ENCODE data around the gene PIGU. TPM values are rescaled to one million over a fixed set of nuclear protein-coding genes. Genes with fewer than 3 reads are reported as not detected.

The PIGU gene
- total and polyA plus RNA-seq, 9 of the 15 experiments (the other 6 are each of a cell fraction or from before 2014, with no cell fraction given): 6.5 to 100 (median 28.1) TPM

DNA sequence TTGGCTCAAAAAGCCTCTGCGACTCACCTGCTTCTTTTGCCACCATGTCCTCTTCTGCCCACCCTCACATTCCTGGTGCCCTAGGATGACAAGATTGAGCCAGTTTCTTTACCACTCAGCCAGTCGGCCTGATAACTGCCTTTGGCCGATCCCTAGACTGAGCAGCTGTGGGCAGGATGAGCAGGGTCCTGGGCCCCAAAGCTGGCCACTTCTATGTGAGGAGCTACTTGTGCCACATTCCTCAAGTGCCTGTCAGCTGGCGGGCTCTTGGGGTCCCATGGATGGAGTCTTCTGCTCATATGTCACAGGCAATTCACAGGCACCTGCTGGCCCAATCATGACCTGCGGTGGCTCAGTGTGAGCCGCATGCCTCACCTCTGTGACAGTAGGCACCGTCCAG, 144.1 kb downstream of the PIGU start:
- Histone ChIP-seq H3K27ac (ENCODE audit: extremely low read depth, low read depth, low read length) (no peak overlapping the region), H3K4me3 (no peak overlapping the region), H3K9me3 (replicated peaks; ENCODE audit: control insufficient read depth, insufficient read depth, low read depth, low read length) (no peaks in the 10 kb centered on the region; the same call in 1 of the 2 replicates), H3K79me2 (ENCODE audit: control insufficient read depth, insufficient read depth, low read length) (peaks cover 4% of the 10 kb centered on the region; the same call in 1 of the 3 replicates), H3K4me1 (replicated peaks in 1 of 2; ENCODE audit: control insufficient read depth in 2 of 2, insufficient read depth in 2 of 2, low read length in 2 of 2) (peaks cover 0 to 3% of the 10 kb centered on the region in 2 experiments; a peak in 1 of 5 replicates), H3K9ac (ENCODE audit: insufficient read depth in 1 of 2, low read depth in 2 of 2, low read length in 2 of 2) (peak overlapping the region in 1 of 2 experiments; percentile 44; a peak in 2 of 4 replicates), H3K36me3 (ENCODE audit: control insufficient read depth, insufficient read depth, low read length) (peaks cover 76% of the 10 kb centered on the region), H3K27me3 (ENCODE audit: control insufficient read depth in 2 of 2, insufficient read depth in 2 of 2, low read length in 2 of 2) (no peaks in the 10 kb centered on the region), H4K20me1 (replicated peaks; ENCODE audit: control insufficient read depth, insufficient read depth, low read length) (peaks cover 3% of the 10 kb centered on the region; the same call in 1 of the 2 replicates), H3K9me1 (ENCODE audit: control insufficient read depth, insufficient read depth, low read length) (no peaks in the 10 kb centered on the region), H2AFZ (ENCODE audit: low read depth, low read length) (no peak overlapping the region), H3K4me2 (ENCODE audit: insufficient read depth, low read length) (no peak overlapping the region)
- in situ Hi-C loops (cut with MboI) (loop anchor here (10.0 kb wide), 1 partner anchor 172 kb away; the partner anchor contains the start of gene TP53INP2), intact Hi-C loops (cut with micrococcal nuclease) (no loop called here)
- 96% methylated on average over 7 of the region's 7 CpGs for WGBS (ENCODE audit: insufficient coverage, low coverage, missing lambda C conversion rate)
- ChIA-PET CTCF (ENCODE audit: low intra/inter-chr PET ratio) (no interaction called here), POLR2A (no interaction called here)
- no peak for TF ChIP-seq ZNF224 (CRISPR knock-in tag; IDR thresholded peaks at IDR 0.05)
- no peak for TF ChIP-seq CBX8 (IDR thresholded peaks at IDR 0.05; ENCODE audit: borderline replicate concordance, extremely low read depth, low read depth, low read length, poor library complexity, severe bottlenecking)
- BruUV-seq (replicated peaks): no TSS peak
- DNase-seq (ENCODE audit: extremely low read depth in 1 of 4, low spot score in 3 of 4): no peak
- FAIRE-seq: no peak
- ATAC-seq: no peak

DNA sequence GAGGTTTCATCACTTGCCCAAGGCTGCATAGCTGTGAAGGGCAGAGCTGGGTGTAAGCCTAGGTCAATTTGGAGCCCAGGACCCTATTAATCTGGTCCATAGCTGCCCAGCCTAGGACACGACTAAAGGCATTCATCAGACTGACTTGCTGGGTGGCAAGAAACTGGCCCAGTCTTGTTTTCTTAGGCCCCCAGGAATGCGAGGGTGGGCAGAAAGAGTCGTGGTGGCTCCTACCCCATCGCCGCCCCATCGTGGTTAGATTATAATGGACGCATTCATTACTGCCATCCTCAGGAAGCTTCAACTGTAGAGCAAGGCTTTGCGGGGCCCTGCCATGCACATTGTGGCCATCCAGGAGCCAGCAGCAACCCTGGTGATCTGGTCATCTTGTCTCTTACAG, 144.6 kb downstream of the PIGU start:
- CTCF ChIA-PET (ENCODE audit: low intra/inter-chr PET ratio): no interaction called here
- BruUV-seq (replicated peaks): no TSS peak
- H3K36me3 ChIP-seq (ENCODE audit: control insufficient read depth, insufficient read depth, low read length): peaks cover 77% of the 10 kb centered on the region
- ATAC-seq (no peak), DNase-seq (ENCODE audit: extremely low read depth in 1 of 4, low spot score in 3 of 4) (no peak), FAIRE-seq (no peak)
- TF ChIP-seq E4F1 (CRISPR knock-in tag; IDR thresholded peaks at IDR 0.05; ENCODE audit: borderline replicate concordance): no peak
- TF ChIP-seq STAG1 (CRISPR knock-in tag; IDR thresholded peaks at IDR 0.05; ENCODE audit: borderline replicate concordance): no peak
- TF ChIP-seq XRCC3 (IDR thresholded peaks at IDR 0.05): no peak
- TF ChIP-seq HNRNPLL (IDR thresholded peaks at IDR 0.05; ENCODE audit: low read depth, low read length, poor library complexity, severe bottlenecking): no peak
- no peak for TF ChIP-seq ZNF253 (CRISPR knock-in tag; conservative IDR thresholded peaks at IDR 0.05)
- TF ChIP-seq, protein P1, sequence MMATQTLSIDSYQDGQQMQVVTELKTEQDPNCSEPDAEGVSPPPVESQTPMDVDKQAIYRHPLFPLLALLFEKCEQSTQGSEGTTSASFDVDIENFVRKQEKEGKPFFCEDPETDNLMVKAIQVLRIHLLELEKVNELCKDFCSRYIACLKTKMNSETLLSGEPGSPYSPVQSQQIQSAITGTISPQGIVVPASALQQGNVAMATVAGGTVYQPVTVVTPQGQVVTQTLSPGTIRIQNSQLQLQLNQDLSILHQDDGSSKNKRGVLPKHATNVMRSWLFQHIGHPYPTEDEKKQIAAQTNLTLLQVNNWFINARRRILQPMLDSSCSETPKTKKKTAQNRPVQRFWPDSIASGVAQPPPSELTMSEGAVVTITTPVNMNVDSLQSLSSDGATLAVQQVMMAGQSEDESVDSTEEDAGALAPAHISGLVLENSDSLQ (IDR thresholded peaks at IDR 0.05): no peak
- TF ChIP-seq RBM15 (IDR thresholded peaks at IDR 0.05; ENCODE audit: insufficient read depth, low read length): no peak
- TF ChIP-seq FOSL1 (tag; conservative IDR thresholded peaks at IDR 0.05): no peak
- no peak overlapping the region for H2AFZ ChIP-seq (ENCODE audit: low read depth, low read length)
- no peaks in the 10 kb centered on the region; the same call in 1 of the 2 replicates for H3K9me3 ChIP-seq (replicated peaks; ENCODE audit: control insufficient read depth, insufficient read depth, low read depth, low read length)
- H3K4me3 ChIP-seq: no peak overlapping the region
- intact Hi-C loops (cut with micrococcal nuclease): no loop called here
- POLR2A ChIA-PET: no interaction called here
- no peaks in the 10 kb centered on the region for H3K27me3 ChIP-seq (ENCODE audit: control insufficient read depth in 2 of 2, insufficient read depth in 2 of 2, low read length in 2 of 2)
- H3K4me2 ChIP-seq (ENCODE audit: insufficient read depth, low read length): no peak overlapping the region
- H3K9ac ChIP-seq (ENCODE audit: insufficient read depth in 1 of 2, low read depth in 2 of 2, low read length in 2 of 2): no peak overlapping the region
- H3K27ac ChIP-seq (ENCODE audit: extremely low read depth, low read depth, low read length): no peak overlapping the region
- 95% methylated on average over 8 of the region's 8 CpGs for WGBS (ENCODE audit: insufficient coverage, low coverage, missing lambda C conversion rate)
- H3K9me1 ChIP-seq (ENCODE audit: control insufficient read depth, insufficient read depth, low read length): no peaks in the 10 kb centered on the region
- H3K4me1 ChIP-seq (replicated peaks in 1 of 2; ENCODE audit: control insufficient read depth in 2 of 2, insufficient read depth in 2 of 2, low read length in 2 of 2): no peaks in the 10 kb centered on the region
- peaks cover 4% of the 10 kb centered on the region; the same call in 1 of the 3 replicates for H3K79me2 ChIP-seq (ENCODE audit: control insufficient read depth, insufficient read depth, low read length)
- peaks cover 3% of the 10 kb centered on the region; the same call in 1 of the 2 replicates for H4K20me1 ChIP-seq (replicated peaks; ENCODE audit: control insufficient read depth, insufficient read depth, low read length)
- in situ Hi-C loops (cut with MboI): loop anchor here (10.0 kb wide), 1 partner anchor 172 kb away; the partner anchor contains the start of gene TP53INP2

All from K562 (cell line).